Activated T-cell treated with anti-CD3 and anti-CD28 coated beads, Interleukin-2, amount 50 U/mL, for 72 hours (primary cell): ENCODE data around the gene ROR1. TPM values are rescaled to one million over a fixed set of nuclear protein-coding genes. Genes with fewer than 3 reads are reported as not detected.

Experiments
- ATAC-seq, 2 donors: fragments of 150-1000 bp; cut with Tn5 transposase; replicated peaks in 1 of 2; 2 replicates each; pipeline ENCODE4 v1.10.0; 2021; ENCODE audit warnings: moderate library complexity in 2 of 2, mild to moderate bottlenecking in 1 of 2
- DNase-seq, 2 donors: peaks; one replicate each; pipeline ENCODE4 v3.0.0; 2021 to 2022; ENCODE audit warnings: mixed read lengths in 1 of 2
- H3K27ac Mint-ChIP-seq: one replicate; pipeline ENCODE4 v1.8.0; 2022; ENCODE audit warnings: mild to moderate bottlenecking, moderate library complexity, mixed read lengths
- H3K27me3 Mint-ChIP-seq: one replicate; pipeline ENCODE4 v1.8.0; 2022; ENCODE audit warnings: low read depth, mixed read lengths
- H3K36me3 Mint-ChIP-seq, 2 donors: one replicate each; pipeline ENCODE4 v1.8.0; 2022; ENCODE audit warnings: mixed read lengths in 2 of 2, mild to moderate bottlenecking in 1 of 2; ENCODE audit not compliant: insufficient read depth in 2 of 2
- H3K4me1 Mint-ChIP-seq: one replicate; pipeline ENCODE4 v1.8.0; 2022; ENCODE audit warnings: low read depth, mixed read lengths
- H3K4me3 Mint-ChIP-seq, 2 donors: one replicate each; pipeline ENCODE4 v1.8.0; 2022; ENCODE audit warnings: mild to moderate bottlenecking in 2 of 2, mixed read lengths in 2 of 2, moderate library complexity in 2 of 2
- H3K9me3 Mint-ChIP-seq, 2 donors: one replicate each; pipeline ENCODE4 v1.8.0; 2022; ENCODE audit warnings: mixed read lengths in 2 of 2
- total RNA-seq, 2 donors: library from RNA; stranded (reverse); gene quantifications; one replicate each; pipeline ENCODE4 v1.2.3, GENCODE V29; 2022

Gene ROR1
- total RNA-seq, 2 donors from 2014 or later: 0.19 TPM; not detected in 1

DNA sequence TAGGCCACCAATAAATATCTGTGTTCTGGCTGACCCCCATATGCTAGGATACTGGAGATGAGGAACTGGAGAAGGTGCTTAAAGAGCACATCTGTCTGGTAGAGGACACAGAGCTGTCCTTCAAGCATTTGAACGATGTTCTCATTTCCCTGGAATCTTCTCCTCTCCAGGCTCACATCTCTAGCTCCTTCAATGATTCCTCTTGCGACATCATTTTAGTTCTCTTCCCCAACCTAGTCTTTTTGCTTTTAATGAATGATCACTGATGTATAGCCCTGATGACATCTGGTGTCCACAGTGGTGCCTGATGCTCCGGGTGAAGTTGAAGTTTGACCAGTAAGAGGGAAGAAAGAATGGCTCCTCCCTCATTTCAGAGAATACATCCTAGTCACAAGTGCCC is 348.8 kb downstream of the ROR1 start:
- H3K4me3 Mint-ChIP-seq: no peak overlapping the region
- no peak for DNase-seq
- no peaks in the 10 kb centered on the region for H3K36me3 Mint-ChIP-seq
- H3K27me3 Mint-ChIP-seq: peaks cover 29% of the 10 kb centered on the region
- no peaks in the 10 kb centered on the region for H3K4me1 Mint-ChIP-seq
- no peak for ATAC-seq
- no peaks in the 10 kb centered on the region for H3K9me3 Mint-ChIP-seq
- H3K27ac Mint-ChIP-seq: no peak overlapping the region

DNA sequence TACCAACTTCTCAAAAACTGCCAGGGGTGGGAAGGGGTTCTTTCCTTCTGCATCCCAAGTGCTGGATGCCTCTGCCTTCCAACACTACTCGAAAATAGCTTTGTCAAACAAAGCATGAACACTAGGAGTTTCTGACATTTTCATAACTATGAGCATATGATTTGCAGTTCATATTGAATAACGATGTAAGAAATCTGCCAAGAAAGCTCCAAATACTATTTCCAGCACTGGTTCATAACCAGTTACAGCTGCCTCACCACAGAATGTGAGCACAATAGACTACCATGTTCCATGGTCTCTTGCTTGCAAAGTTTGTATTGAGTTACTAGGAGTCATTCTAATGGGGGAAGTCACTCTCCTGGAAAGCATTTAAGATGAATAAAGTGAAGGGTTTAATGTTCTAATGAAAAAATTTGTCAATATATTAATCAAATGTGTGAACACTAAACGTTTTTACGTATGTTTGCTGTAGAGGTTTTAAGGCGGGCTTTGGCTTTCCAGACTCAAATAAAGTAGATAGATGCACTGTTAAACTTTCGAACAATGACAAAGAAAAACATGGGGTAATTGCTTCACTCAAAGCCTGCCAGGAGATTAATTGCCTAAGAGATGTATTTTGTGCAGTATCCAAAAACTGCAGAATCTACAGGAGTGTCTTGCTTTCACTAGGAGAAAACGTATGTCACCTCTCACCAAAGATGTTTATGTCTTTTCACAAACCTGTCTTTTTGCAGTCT is 351.1 kb downstream of the ROR1 start:
- no peaks in the 10 kb centered on the region for H3K4me1 Mint-ChIP-seq
- ATAC-seq (no peak), DNase-seq (no peak)
- H3K4me3 Mint-ChIP-seq: no peak overlapping the region
- H3K9me3 Mint-ChIP-seq: no peaks in the 10 kb centered on the region
- no peak overlapping the region for H3K27ac Mint-ChIP-seq
- peaks cover 29% of the 10 kb centered on the region for H3K27me3 Mint-ChIP-seq
- no peaks in the 10 kb centered on the region for H3K36me3 Mint-ChIP-seq

DNA sequence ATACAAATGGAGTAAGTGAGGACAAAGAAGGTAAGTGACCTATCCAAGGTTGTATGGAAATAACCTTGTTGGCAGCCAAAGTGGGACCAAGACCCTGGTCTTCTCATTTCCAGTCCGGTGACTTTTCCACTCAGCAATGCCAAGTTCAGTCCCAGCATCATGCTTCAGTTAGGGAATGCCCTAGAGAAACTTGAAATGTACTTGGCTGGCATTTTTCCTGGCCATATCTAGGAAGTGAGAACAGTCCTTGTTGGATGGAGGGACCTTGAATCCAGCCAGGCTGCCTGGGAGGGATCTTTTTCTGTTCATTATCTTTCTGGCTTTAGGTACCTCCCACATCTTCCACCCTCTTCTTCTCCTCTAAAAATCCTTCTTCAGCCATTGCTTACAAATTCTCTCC is 352.8 kb downstream of the ROR1 start:
- ATAC-seq: no peak
- no peaks in the 10 kb centered on the region for H3K9me3 Mint-ChIP-seq
- DNase-seq: no peak
- no peak overlapping the region for H3K27ac Mint-ChIP-seq
- no peak overlapping the region for H3K4me3 Mint-ChIP-seq
- H3K36me3 Mint-ChIP-seq: no peaks in the 10 kb centered on the region
- peaks cover 22% of the 10 kb centered on the region for H3K27me3 Mint-ChIP-seq
- H3K4me1 Mint-ChIP-seq: no peaks in the 10 kb centered on the region

DNA sequence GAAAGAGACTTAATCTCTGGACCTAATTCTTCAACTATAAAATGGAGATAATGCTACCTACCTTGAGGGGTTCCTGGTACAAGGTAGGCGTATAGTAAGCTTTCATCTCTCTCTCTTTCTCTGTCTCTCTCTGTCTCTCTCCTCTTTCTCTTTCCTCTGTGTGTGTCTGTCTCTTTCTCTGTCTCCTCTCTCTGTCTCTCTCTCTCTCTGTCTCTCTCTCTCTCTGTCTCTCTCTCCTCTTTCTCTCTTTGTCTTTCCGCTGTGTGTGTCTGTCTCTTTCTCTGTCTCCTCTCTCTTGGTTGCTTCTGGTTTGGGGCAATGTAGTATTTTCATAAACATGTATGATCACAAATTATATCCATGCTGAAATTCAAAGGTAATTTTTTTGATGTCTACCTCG is 353.5 kb downstream of the ROR1 start:
- DNase-seq (no peak), ATAC-seq (no peak)
- no peak overlapping the region for H3K27ac Mint-ChIP-seq
- H3K4me1 Mint-ChIP-seq: no peaks in the 10 kb centered on the region
- no peaks in the 10 kb centered on the region for H3K9me3 Mint-ChIP-seq
- H3K4me3 Mint-ChIP-seq: no peak overlapping the region
- peaks cover 16% of the 10 kb centered on the region for H3K27me3 Mint-ChIP-seq
- no peaks in the 10 kb centered on the region for H3K36me3 Mint-ChIP-seq

DNA sequence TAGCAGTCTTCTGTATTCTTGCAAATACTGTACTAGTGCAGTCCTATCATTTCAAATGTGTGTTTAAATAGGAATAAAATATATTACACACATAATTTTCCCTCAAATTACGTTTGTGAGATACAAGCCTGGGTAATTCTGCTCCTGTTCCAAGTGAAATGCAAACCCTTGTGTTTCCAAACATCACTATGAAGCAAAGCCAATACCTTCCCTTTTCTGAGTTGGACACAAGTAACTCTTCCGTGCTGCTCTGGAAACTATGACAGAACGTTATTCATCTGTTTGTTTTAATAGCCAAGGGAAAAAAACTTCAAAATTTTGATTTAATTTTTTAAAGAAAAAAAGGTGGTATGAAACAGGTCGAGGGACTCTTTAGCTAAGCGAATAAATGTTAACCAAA is 355.9 kb downstream of the ROR1 start:
- H3K4me3 Mint-ChIP-seq: no peak overlapping the region
- no peaks in the 10 kb centered on the region for H3K36me3 Mint-ChIP-seq
- peaks cover 1% of the 10 kb centered on the region for H3K27me3 Mint-ChIP-seq
- ATAC-seq (no peak), DNase-seq (no peak)
- no peaks in the 10 kb centered on the region for H3K9me3 Mint-ChIP-seq
- no peaks in the 10 kb centered on the region for H3K4me1 Mint-ChIP-seq
- H3K27ac Mint-ChIP-seq: no peak overlapping the region

DNA sequence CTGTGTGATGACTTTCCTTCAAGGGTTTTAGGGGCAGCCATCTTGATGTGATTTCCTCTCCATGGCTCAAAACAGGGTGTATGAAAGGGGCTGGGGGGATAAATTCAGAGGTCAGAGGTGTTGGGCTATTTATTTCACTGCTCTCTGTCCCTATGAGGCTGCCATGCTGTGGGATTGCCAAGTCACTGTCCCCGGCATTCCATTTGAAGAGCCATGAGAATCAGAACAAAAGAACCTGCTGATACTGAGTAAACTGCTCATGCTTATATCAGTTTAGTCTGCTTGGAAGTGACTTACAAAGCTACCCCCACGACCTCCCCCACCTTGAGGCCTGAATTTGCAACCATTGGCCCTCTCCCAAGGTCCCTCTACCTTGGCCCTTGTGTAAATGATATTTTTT is 357.3 kb downstream of the ROR1 start:
- Mint-ChIP-seq H3K27ac (no peak overlapping the region), H3K27me3 (no peaks in the 10 kb centered on the region), H3K36me3 (no peaks in the 10 kb centered on the region), H3K9me3 (no peaks in the 10 kb centered on the region), H3K4me1 (no peaks in the 10 kb centered on the region), H3K4me3 (no peak overlapping the region)
- no peak for DNase-seq
- no peak for ATAC-seq

DNA sequence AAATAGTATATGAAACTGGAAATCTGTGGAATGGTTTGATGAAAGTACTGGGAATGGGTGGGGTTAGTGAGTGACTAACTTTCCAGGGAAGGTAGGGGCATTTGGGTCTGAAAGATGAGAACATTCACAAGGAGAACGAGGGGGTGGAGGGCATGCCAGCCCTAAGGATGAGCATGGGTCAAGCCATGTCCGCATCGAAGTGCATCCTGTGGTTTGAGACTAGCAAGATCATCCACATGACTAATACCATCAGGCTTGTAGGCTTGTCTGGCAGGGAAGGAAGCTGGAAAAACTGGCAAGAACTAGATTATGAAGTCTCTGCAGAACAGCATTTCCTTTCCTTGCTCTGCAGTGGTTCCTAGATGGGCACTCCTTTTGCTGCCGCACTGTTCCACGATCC is 359.2 kb downstream of the ROR1 start:
- Mint-ChIP-seq H3K4me3 (no peak overlapping the region), H3K36me3 (no peaks in the 10 kb centered on the region), H3K9me3 (no peaks in the 10 kb centered on the region)

DNA sequence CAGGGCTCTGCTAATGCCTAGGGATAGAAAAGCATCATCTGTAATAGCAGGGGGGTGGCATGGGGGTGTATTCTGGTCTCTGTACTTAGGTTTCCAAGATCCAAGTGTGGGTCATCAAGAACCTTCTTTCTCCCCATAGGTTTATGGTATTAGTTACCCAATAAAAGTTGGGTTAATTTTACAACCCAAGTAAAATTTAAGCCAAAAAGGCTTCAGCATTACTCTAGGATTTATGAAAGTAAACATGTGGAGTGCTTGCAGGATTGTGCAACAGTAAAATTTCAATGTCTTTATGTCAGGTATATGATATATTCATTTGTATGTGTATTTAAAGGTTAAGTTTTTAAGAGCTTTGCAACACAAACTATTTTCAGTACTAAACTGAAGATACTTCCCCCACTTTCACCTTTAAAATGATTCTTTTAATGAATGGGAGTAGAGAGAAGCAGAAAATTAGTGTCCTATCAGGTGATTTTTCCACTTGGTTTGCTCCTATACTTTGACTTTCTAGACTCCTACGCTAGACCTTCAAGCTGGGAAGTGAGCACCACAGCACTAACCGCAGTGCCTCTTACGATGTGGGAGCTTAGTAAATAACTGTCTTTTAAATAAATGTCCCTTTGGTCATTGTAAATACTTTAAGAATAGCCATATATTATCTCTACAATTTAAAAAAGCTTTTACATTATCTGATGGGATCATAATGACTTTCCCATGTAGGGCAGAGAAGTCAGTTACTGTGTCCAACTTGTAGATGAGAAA is 361.8 kb downstream of the ROR1 start:
- Mint-ChIP-seq H3K27ac (no peak overlapping the region), H3K4me3 (no peak overlapping the region), H3K27me3 (no peaks in the 10 kb centered on the region), H3K9me3 (no peaks in the 10 kb centered on the region), H3K36me3 (no peaks in the 10 kb centered on the region), H3K4me1 (no peaks in the 10 kb centered on the region)
- ATAC-seq (no peak), DNase-seq (no peak)

More for the DNA sequence above, 359.2 kb downstream of the ROR1 start:
- no peak overlapping the region for H3K27ac Mint-ChIP-seq
- DNase-seq (no peak), ATAC-seq (no peak)
- no peaks in the 10 kb centered on the region for H3K27me3 Mint-ChIP-seq
- H3K4me1 Mint-ChIP-seq: no peaks in the 10 kb centered on the region

DNA sequence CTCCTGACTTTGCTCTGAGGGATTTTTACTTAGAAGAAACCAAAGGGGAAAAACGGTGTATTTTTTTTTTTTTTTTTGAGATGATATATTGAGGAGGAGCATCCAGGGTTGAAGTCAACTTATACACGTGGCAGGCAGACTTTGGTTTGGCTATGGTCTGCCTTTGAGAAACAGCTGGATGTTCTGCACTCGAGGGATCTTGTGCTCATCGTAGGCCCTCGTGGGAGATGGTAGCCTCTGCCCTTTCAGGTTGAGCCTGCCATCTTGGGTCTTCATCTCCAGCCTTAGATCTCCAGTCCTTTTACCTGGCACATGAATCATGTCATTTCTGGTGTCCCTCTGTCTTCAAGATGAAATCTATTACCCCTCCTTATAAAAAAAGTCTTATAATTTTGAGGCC is 362.5 kb downstream of the ROR1 start:
- no peaks in the 10 kb centered on the region for H3K9me3 Mint-ChIP-seq
- H3K27me3 Mint-ChIP-seq: no peaks in the 10 kb centered on the region
- H3K4me1 Mint-ChIP-seq: no peaks in the 10 kb centered on the region
- H3K36me3 Mint-ChIP-seq: no peaks in the 10 kb centered on the region
- no peak for ATAC-seq
- no peak for DNase-seq
- no peak overlapping the region for H3K27ac Mint-ChIP-seq
- no peak overlapping the region for H3K4me3 Mint-ChIP-seq

DNA sequence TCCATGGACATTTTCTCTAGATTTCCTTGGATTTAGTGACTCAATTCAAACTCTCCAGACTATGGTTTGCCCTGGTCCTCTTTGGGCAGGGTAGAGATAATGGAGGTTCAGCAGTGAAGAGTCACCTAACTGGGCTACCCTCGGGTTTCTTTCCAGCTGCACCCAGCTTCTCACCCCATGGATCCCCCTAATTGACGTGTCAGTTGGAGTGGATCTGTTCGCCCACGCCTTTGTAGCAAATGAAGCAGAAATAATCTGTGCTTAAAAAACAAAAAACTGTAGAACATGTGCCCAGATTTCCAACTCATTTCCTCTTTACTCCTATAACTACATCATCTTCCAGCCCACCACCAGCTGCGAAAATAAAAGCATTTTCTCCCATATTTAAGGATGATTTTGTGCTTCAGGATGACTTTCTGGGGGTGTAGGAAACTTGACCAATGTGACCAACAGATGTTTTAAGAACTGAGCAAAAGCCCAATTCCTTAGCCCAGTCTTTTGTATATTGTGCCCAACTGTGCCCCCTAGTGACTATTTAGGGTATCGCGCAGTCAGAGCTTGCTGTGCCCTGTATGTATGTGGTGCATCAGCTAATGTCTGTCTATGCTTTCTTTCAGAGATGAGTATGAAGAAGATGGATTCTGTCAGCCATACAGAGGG is 363.1 kb downstream of the ROR1 start:
- Mint-ChIP-seq H3K4me1 (no peaks in the 10 kb centered on the region), H3K36me3 (no peaks in the 10 kb centered on the region), H3K27me3 (no peaks in the 10 kb centered on the region), H3K9me3 (no peaks in the 10 kb centered on the region), H3K4me3 (no peak overlapping the region), H3K27ac (no peak overlapping the region)
- DNase-seq: peak; percentile 57 to 76
- ATAC-seq: peak; percentile 76

DNA sequence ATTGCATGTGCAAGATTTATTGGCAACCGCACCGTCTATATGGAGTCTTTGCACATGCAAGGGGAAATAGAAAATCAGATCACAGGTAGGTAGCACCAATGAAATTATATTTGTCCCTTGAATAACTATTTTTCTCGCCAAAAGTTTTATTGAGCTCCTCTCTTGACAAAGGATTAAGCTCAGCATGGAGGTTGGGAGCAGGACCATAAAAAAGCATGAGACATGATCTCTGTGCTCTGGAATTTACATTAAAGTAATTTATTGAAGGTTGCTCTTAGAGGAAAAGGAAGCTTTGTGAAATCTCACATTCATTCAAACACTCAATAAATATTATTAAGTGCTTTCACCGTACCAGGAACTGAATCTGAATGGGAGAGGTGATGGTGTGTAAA is 363.6 kb downstream of the ROR1 start:
- ATAC-seq (no peak), DNase-seq (no peak)
- Mint-ChIP-seq H3K27me3 (no peaks in the 10 kb centered on the region), H3K4me3 (no peak overlapping the region), H3K4me1 (no peaks in the 10 kb centered on the region), H3K27ac (no peak overlapping the region), H3K36me3 (no peaks in the 10 kb centered on the region), H3K9me3 (no peaks in the 10 kb centered on the region)

DNA sequence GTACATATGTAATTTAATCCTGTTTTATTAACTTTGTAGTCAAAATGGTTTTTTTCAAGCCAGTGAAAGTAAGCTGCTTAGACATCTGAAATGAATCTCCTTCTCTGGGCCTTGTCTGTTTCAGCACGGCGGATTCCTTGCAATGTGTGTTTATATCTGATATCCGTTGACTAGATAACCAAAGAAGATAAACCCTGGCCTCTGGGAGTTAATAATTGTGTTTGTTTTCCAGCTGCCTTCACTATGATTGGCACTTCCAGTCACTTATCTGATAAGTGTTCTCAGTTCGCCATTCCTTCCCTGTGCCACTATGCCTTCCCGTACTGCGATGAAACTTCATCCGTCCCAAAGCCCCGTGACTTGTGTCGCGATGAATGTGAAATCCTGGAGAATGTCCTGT is 366.1 kb downstream of the ROR1 start:
- Mint-ChIP-seq H3K9me3 (no peaks in the 10 kb centered on the region), H3K27me3 (peaks cover 7% of the 10 kb centered on the region), H3K4me1 (no peaks in the 10 kb centered on the region), H3K36me3 (no peaks in the 10 kb centered on the region), H3K27ac (no peak overlapping the region), H3K4me3 (no peak overlapping the region)
- no peak for DNase-seq
- no peak for ATAC-seq

DNA sequence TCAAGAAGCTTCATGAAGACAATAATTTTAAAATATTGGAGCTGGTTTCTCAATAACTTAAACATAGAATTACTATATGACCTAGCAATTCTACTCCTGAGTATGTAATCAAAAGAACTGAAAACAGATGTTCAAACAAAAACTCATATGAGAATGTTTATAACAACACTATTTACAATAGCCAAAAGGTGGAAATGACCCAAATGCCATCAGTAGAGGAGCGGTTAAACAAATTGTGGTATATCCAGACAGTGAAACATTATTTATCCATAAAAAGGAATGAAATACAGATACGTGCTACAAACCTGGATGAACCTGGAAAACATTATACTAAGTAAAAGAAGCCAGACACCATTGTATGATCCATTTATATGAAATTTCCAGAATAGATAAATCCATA is 366.8 kb downstream of the ROR1 start:
- Mint-ChIP-seq H3K4me3 (no peak overlapping the region), H3K36me3 (no peaks in the 10 kb centered on the region), H3K27me3 (peaks cover 7% of the 10 kb centered on the region), H3K27ac (no peak overlapping the region), H3K9me3 (no peaks in the 10 kb centered on the region), H3K4me1 (no peaks in the 10 kb centered on the region)
- ATAC-seq (no peak), DNase-seq (no peak)
